B cell (primary cell): Measurements from ENCODE around the gene PARN. TPM values are rescaled to one million over a fixed set of nuclear protein-coding genes. Genes with fewer than 3 reads are reported as not detected.

Source experiments
- ATAC-seq: fragments of 200-7000 bp; cut with Tn5 transposase; one replicate; pipeline ENCODE4 v1.10.0; 2021; ENCODE audit warnings: low read depth, mild to moderate bottlenecking, moderate number of reproducible peaks, moderate library complexity
- CTCF ChIA-PET: fragments of 350-600 bp; sonication (Branson Sonifier 250); formaldehyde crosslinking; loops from one replicate; lab custom pipeline; 2021; ENCODE audit warnings: antibody characterized with exemption, inconsistent platforms; lab: Charles Lee
- POLR2A ChIA-PET: fragments of 350-600 bp; sonication (Branson Sonifier 250); formaldehyde crosslinking; loops from one replicate; lab custom pipeline; 2021; ENCODE audit warnings: antibody characterized with exemption; lab: Charles Lee
- DNase-seq: peaks from one replicate; pipeline ENCODE4 v3.0.0; 2013
- H2AFZ ChIP-seq: 2 replicates; pipeline ENCODE4 v1.6.1; 2012; ENCODE audit warnings: mild to moderate bottlenecking, low read depth, low read length; ENCODE audit not compliant: insufficient read depth, poor library complexity, severe bottlenecking
- H3K27ac ChIP-seq, 2 donors: 1 replicate in 1 of 2; 2 replicates in 1 of 2; pipeline ENCODE4 v1.5.1; 2012 to 2013; ENCODE audit warnings: low read length in 2 of 2, mild to moderate bottlenecking in 2 of 2, moderate library complexity in 1 of 2
- H3K27me3 ChIP-seq, 4 experiments: fragments of 200-600 bp in 1 of 4; sonication (generic) in 1 of 4; replicated peaks in 1 of 4; 1 replicate in 2 of 4; 2 replicates in 2 of 4; pipeline versions ENCODE4 v1.6.1 to v1.7.0; 2013 to 2016; ENCODE audit warnings: low read length in 3 of 4, mild to moderate bottlenecking in 2 of 4, mixed read lengths in 1 of 4, moderate library complexity in 1 of 4; ENCODE audit not compliant: insufficient read depth in 4 of 4, control insufficient read depth in 3 of 4; ENCODE audit errors: control extremely low read depth in 1 of 4
- H3K36me3 ChIP-seq, 2 experiments: replicated peaks in 1 of 2; 1 replicate in 1 of 2; 2 replicates in 1 of 2; pipeline versions ENCODE4 v1.6.1 to v1.7.1; 2013; ENCODE audit warnings: low read length in 1 of 2; ENCODE audit not compliant: insufficient read depth in 2 of 2, control insufficient read depth in 1 of 2; ENCODE audit errors: control extremely low read depth in 1 of 2, extremely low read depth in 1 of 2
- H3K4me1 ChIP-seq, 2 donors: fragments of 200-600 bp in 1 of 2; sonication (generic) in 1 of 2; 1 replicate in 1 of 2; 2 replicates in 1 of 2; pipeline versions ENCODE4 v1.5.1 to v1.6.1; 2013 to 2017; ENCODE audit warnings: low read length in 2 of 2; ENCODE audit not compliant: control insufficient read depth in 2 of 2, insufficient read depth in 2 of 2
- H3K4me2 ChIP-seq: replicated peaks from 2 replicates; pipeline ENCODE3; 2012; ENCODE audit warnings: mild to moderate bottlenecking, low read depth, low read length; ENCODE audit not compliant: poor library complexity, severe bottlenecking
- H3K4me3 ChIP-seq, 5 experiments: fragments of 200-600 bp in 1 of 5; sonication (generic) in 1 of 5; 1 replicate in 3 of 5; 2 replicates in 2 of 5; pipeline versions ENCODE4 v1.5.1 to v1.7.0; 2011 to 2016; ENCODE audit warnings: low read length in 4 of 5, mild to moderate bottlenecking in 4 of 5, low read depth in 2 of 5, control low read depth in 1 of 5, moderate library complexity in 1 of 5; ENCODE audit not compliant: insufficient read depth in 1 of 5; ENCODE audit errors: control extremely low read depth in 1 of 5, extremely low read depth in 1 of 5
- H3K79me2 ChIP-seq: fragments of 200-600 bp; sonication (generic); one replicate; pipeline ENCODE4 v1.6.0; 2016; ENCODE audit warnings: low read length; ENCODE audit not compliant: control insufficient read depth, insufficient read depth
- H3K9ac ChIP-seq: fragments of 200-600 bp; sonication (generic); 2 replicates; pipeline ENCODE4 v1.6.1; 2017; ENCODE audit warnings: mild to moderate bottlenecking, low read length, moderate library complexity
- H3K9me3 ChIP-seq, 3 donors: one replicate each; pipeline versions ENCODE4 v1.6.1 to v1.7.1; 2013; ENCODE audit warnings: low read length in 2 of 3; ENCODE audit not compliant: control insufficient read depth in 2 of 3, insufficient read depth in 1 of 3; ENCODE audit errors: control extremely low read depth in 1 of 3
- H4K20me1 ChIP-seq: 2 replicates; pipeline ENCODE4 v1.6.0; 2012; ENCODE audit warnings: mild to moderate bottlenecking, low read length; ENCODE audit not compliant: insufficient read depth, control insufficient read depth, poor library complexity, severe bottlenecking
- H3K27ac Mint-ChIP-seq: one replicate; pipeline ENCODE4 v1.8.0; 2021; ENCODE audit warnings: mixed read lengths
- H3K27me3 Mint-ChIP-seq: one replicate; pipeline ENCODE4 v1.8.0; 2021; ENCODE audit warnings: mixed read lengths
- H3K4me1 Mint-ChIP-seq: one replicate; pipeline ENCODE4 v1.8.0; 2021; ENCODE audit warnings: mixed read lengths
- H3K4me3 Mint-ChIP-seq: one replicate; pipeline ENCODE4 v1.8.0; 2021; ENCODE audit warnings: mixed read lengths
- H3K9me3 Mint-ChIP-seq: one replicate; pipeline ENCODE4 v1.8.0; 2022; ENCODE audit warnings: mixed read lengths; ENCODE audit not compliant: insufficient read depth
- CTCF ChIP-seq: fragments of 200-600 bp; IDR thresholded peaks from one replicate; pipeline ENCODE4 v1.8.0; 2022; ENCODE audit warnings: antibody characterized with exemption, mild to moderate bottlenecking
- EZH2 ChIP-seq: IDR thresholded peaks from 2 replicates; pipeline ENCODE4 v1.6.1; 2012; ENCODE audit warnings: borderline replicate concordance, low read depth, mild to moderate bottlenecking, moderate library complexity, low read length; ENCODE audit not compliant: insufficient read depth, poor library complexity, severe bottlenecking
- WGBS: methylation state at CpG from one replicate; pipeline ENCODE4 v1.1.5; 2013; ENCODE audit warnings: missing lambda C conversion rate; ENCODE audit not compliant: insufficient coverage; 5-methylcytosine and 5-hydroxymethylcytosine counted together
- intact Hi-C: fragments of 100-400 bp; cut with micrococcal nuclease; formaldehyde crosslinking; loops from one replicate; pipeline ENCODE4 v1.10.0; 2022
- polyA plus RNA-seq: library from polyadenylated mRNA; depleted of rRNA; stranded (reverse); fragments of >200 nt; gene quantifications from 2 replicates; pipeline ENCODE4 v1.2.3, GENCODE V29; 2012
- total RNA-seq, 2 donors: library from RNA; stranded (reverse); fragments of 120-200 nt in 1 of 2; gene quantifications; 1 replicate in 1 of 2; 2 replicates in 1 of 2; pipeline versions ENCODE4 v1.2.3 to v1.2.4, GENCODE V29; 2013 to 2022

Gene PARN
- total and polyA plus RNA-seq, 2 donors (not counting 1 experiment from before 2014, with no cell fraction given): 25.3 to 62.2 TPM

GRCh38 chr16:14572535-14572934 is 57.5 kb downstream of the PARN start:
- POLR2A ChIA-PET: no interaction called here
- intact Hi-C loops: no loop called here
- no peaks in the 10 kb centered on the region for H3K4me1 ChIP-seq
- no peaks in the 10 kb centered on the region for H3K27me3 Mint-ChIP-seq
- ATAC-seq: no peak
- no peak for DNase-seq
- H3K27ac Mint-ChIP-seq: no peak overlapping the region
- H4K20me1 ChIP-seq: no peaks in the 10 kb centered on the region
- no peaks in the 10 kb centered on the region for H3K4me1 Mint-ChIP-seq
- H3K9me3 Mint-ChIP-seq: peaks cover 5% of the 10 kb centered on the region
- H3K27ac ChIP-seq: no peak overlapping the region
- H3K36me3 ChIP-seq: peaks cover 10 to 31% of the 10 kb centered on the region in 2 experiments
- no peak for TF ChIP-seq EZH2
- TF ChIP-seq CTCF: no peak
- peaks cover 0 to 8% (median 0%) of the 10 kb centered on the region in 3 donors for H3K9me3 ChIP-seq
- no peak overlapping the region for H2AFZ ChIP-seq
- H3K4me3 Mint-ChIP-seq: no peak overlapping the region
- CTCF ChIA-PET: interaction anchor here (0.6 to 1.1 kb wide), 2 partner anchors 10 to 1555 kb away, joined by 3 to 4 read pairs; no protein-coding TSS in a partner anchor
- no peak overlapping the region for H3K9ac ChIP-seq
- H3K79me2 ChIP-seq: no peaks in the 10 kb centered on the region
- H3K27me3 ChIP-seq: no peaks in the 10 kb centered on the region
- H3K4me3 ChIP-seq: no peak overlapping the region
- no peak overlapping the region for H3K4me2 ChIP-seq
- WGBS: no CpG with 5 or more reads among the region's 2 CpGs

GRCh38 chr16:14569213-14569612 is 60.8 kb downstream of the PARN start:
- no peak for DNase-seq
- Mint-ChIP-seq H3K4me3 (no peak overlapping the region), H3K4me1 (no peaks in the 10 kb centered on the region), H3K27ac (no peak overlapping the region), H3K27me3 (no peaks in the 10 kb centered on the region), H3K9me3 (no peaks in the 10 kb centered on the region)
- H3K4me2 ChIP-seq: no peak overlapping the region
- H3K79me2 ChIP-seq: no peaks in the 10 kb centered on the region
- no peaks in the 10 kb centered on the region for H3K9me3 ChIP-seq
- TF ChIP-seq EZH2 (no peak), CTCF (no peak)
- CTCF ChIA-PET: no interaction called here
- POLR2A ChIA-PET: no interaction called here
- H3K4me3 ChIP-seq: no peak overlapping the region
- intact Hi-C loops: no loop called here
- WGBS: 100% methylated on average over 2 of the region's 4 CpGs
- H3K27ac ChIP-seq: no peak overlapping the region
- peaks cover 3% of the 10 kb centered on the region for H4K20me1 ChIP-seq
- H2AFZ ChIP-seq: no peak overlapping the region
- H3K4me1 ChIP-seq: no peaks in the 10 kb centered on the region
- peaks cover 3 to 24% of the 10 kb centered on the region in 2 experiments for H3K36me3 ChIP-seq
- no peak overlapping the region for H3K9ac ChIP-seq
- no peaks in the 10 kb centered on the region for H3K27me3 ChIP-seq
- ATAC-seq: no peak
